Keratinocyte (primary cell): ENCODE measurements around the gene NMT2. TPM values are rescaled to one million over a fixed set of nuclear protein-coding genes. Genes with fewer than 3 reads are reported as not detected.

Source experiments
- DNase-seq: peaks from one replicate; pipeline ENCODE4 v3.0.0-alpha.2; 2011; ENCODE audit warnings: low read depth, missing footprints, low spot score
- FAIRE-seq: peaks from 2 replicates; lab custom pipeline; 2011; peaks lifted over from hg19 to GRCh38; lab: Jason Lieb, UNC
- H2AFZ ChIP-seq: 2 replicates; pipeline ENCODE4 v1.6.0; 2012; ENCODE audit warnings: low read length, control low read depth, inconsistent platforms; ENCODE audit not compliant: control insufficient read depth
- H3K27ac ChIP-seq: 2 replicates; pipeline ENCODE4 v1.5.1; 2011; ENCODE audit warnings: low read length; ENCODE audit not compliant: control insufficient read depth, insufficient read depth
- H3K27me3 ChIP-seq: 3 replicates; pipeline ENCODE4 v1.6.0; 2011; ENCODE audit warnings: low read length; ENCODE audit not compliant: control insufficient read depth, insufficient read depth; ENCODE audit errors: extremely low read depth
- H3K36me3 ChIP-seq, 2 experiments: 2 replicates in 1 of 2; 3 replicates in 1 of 2; pipeline ENCODE4 v1.5.1; 2011; ENCODE audit warnings: low read length in 2 of 2, mild to moderate bottlenecking in 1 of 2; ENCODE audit not compliant: control insufficient read depth in 2 of 2, insufficient read depth in 2 of 2; ENCODE audit errors: extremely low read depth in 1 of 2
- H3K4me1 ChIP-seq: 3 replicates; pipeline ENCODE4 v1.5.1; 2011; ENCODE audit warnings: low read length; ENCODE audit not compliant: control insufficient read depth, insufficient read depth; ENCODE audit errors: extremely low read depth
- H3K4me2 ChIP-seq: 3 replicates; pipeline ENCODE4 v1.6.0; 2011; ENCODE audit warnings: low read depth, low read length; ENCODE audit not compliant: control insufficient read depth, insufficient read depth; ENCODE audit errors: extremely low read depth
- H3K4me3 ChIP-seq, 3 experiments: fragments of 200-600 bp in 1 of 3; sonication (generic) in 1 of 3; 2 replicates in 2 of 3; 3 replicates in 1 of 3; pipeline ENCODE4 v1.5.1; 2011 to 2016; ENCODE audit warnings: low read length in 3 of 3, mild to moderate bottlenecking in 3 of 3, control low read depth in 2 of 3, inconsistent platforms in 1 of 3, low read depth in 1 of 3, mixed read lengths in 1 of 3, mixed run types in 1 of 3, moderate library complexity in 1 of 3; ENCODE audit not compliant: control insufficient read depth in 2 of 3, insufficient read depth in 2 of 3; ENCODE audit errors: extremely low read depth in 1 of 3
- H3K79me2 ChIP-seq: 2 replicates; pipeline ENCODE4 v1.6.0; 2012; ENCODE audit warnings: low read length; ENCODE audit not compliant: control insufficient read depth, insufficient read depth
- H3K9ac ChIP-seq: 3 replicates; pipeline ENCODE4 v1.6.0; 2011; ENCODE audit warnings: low read length; ENCODE audit not compliant: control insufficient read depth, insufficient read depth; ENCODE audit errors: extremely low read depth
- H3K9me1 ChIP-seq: 3 replicates; pipeline ENCODE4 v1.6.0; 2011; ENCODE audit warnings: low read length; ENCODE audit not compliant: control insufficient read depth, insufficient read depth; ENCODE audit errors: extremely low read depth
- H3K9me3 ChIP-seq: 2 replicates; pipeline ENCODE4 v1.5.1; 2012; ENCODE audit warnings: low read depth, low read length; ENCODE audit not compliant: control insufficient read depth
- H4K20me1 ChIP-seq: 3 replicates; pipeline ENCODE4 v1.6.0; 2011; ENCODE audit warnings: low read length; ENCODE audit not compliant: control insufficient read depth, insufficient read depth; ENCODE audit errors: extremely low read depth
- CTCF ChIP-seq, 3 experiments: IDR thresholded peaks in 1 of 3; conservative IDR thresholded peaks in 1 of 3; optimal IDR thresholded peaks in 1 of 3; 2 replicates in 2 of 3; 3 replicates in 1 of 3; pipeline versions ENCODE3 to v1.5.1; 2011; ENCODE audit warnings: low read length in 3 of 3, mild to moderate bottlenecking in 3 of 3, moderate library complexity in 2 of 3, control low read depth in 1 of 3, inconsistent platforms in 1 of 3; ENCODE audit not compliant: insufficient read depth in 2 of 3; ENCODE audit errors: extremely low read depth in 1 of 3
- EZH2 ChIP-seq: IDR thresholded peaks from one replicate; pipeline ENCODE4 v1.6.1; 2012; ENCODE audit warnings: inconsistent platforms, mild to moderate bottlenecking, low read length, moderate library complexity
- dilution Hi-C: fragments of 300-500 bp; cut with MboI; formaldehyde crosslinking; loops from one replicate; pipeline ENCODE4 v1.7.0; 2020; ENCODE audit warnings: low sequenced_read_pairs; ENCODE audit not compliant: extremely low pct_ligation_motif_present
- polyA plus RNA-seq, 5 experiments: library from polyadenylated mRNA; depleted of rRNA in 3 of 5; stranded (reverse) in 3 of 5; stranded (forward) in 1 of 5; unstranded in 1 of 5; fragments of >200 nt; gene quantifications; 1 replicate in 1 of 5; 2 replicates in 3 of 5; 3 replicates in 1 of 5; pipeline versions ENCODE4 v1.2.1 to v1.2.3, GENCODE V29; 2011 to 2012; ENCODE audit warnings: missing spikeins in 2 of 5, low read depth in 1 of 5, low replicate concordance in 1 of 5

The NMT2 gene
- polyA plus RNA-seq, 1 donor (not counting 4 experiments of a cell fraction or from before 2014, with no cell fraction given): 9.9 TPM

- FAIRE-seq: no peak
- peak overlapping the region; percentile 35 for H3K4me2 ChIP-seq
These were observed 44.3 kb downstream of the NMT2 start for GRCh38 chr10:15124190-15124589.

GRCh38 chr10:15123749-15124184 is 44.7 kb downstream of the NMT2 start:
- Histone ChIP-seq H3K9ac (peak overlapping the region; percentile 22), H3K27me3 (no peaks in the 10 kb centered on the region), H3K4me2 (peak overlapping the region; percentile 41), H2AFZ (no peak overlapping the region), H3K9me3 (no peaks in the 10 kb centered on the region), H3K79me2 (no peaks in the 10 kb centered on the region), H3K27ac (peak overlapping the region; percentile 72), H3K4me3 (peak overlapping the region in 1 of 3 experiments; percentile 28), H3K36me3 (peaks cover 9 to 13% of the 10 kb centered on the region in 2 experiments), H4K20me1 (no peaks in the 10 kb centered on the region), H3K4me1 (peaks cover 24% of the 10 kb centered on the region), H3K9me1 (no peaks in the 10 kb centered on the region)
- TF ChIP-seq CTCF (optimal IDR thresholded peaks at IDR 0.05 in 1 of 3, IDR thresholded peaks at IDR 0.05 in 1 of 3, conservative IDR thresholded peaks at IDR 0.05 in 1 of 3; ENCODE audit: extremely low read depth in 1 of 3, insufficient read depth in 2 of 3, low read length in 3 of 3) (no peak), EZH2 (no peak)
- DNase-seq: peak; percentile 60
- peak; percentile 86 for FAIRE-seq
- dilution Hi-C loops: no loop called here

More at GRCh38 chr10:15124190-15124589, 44.3 kb downstream of the NMT2 start:
- Histone ChIP-seq H3K9ac (peak overlapping the region; percentile 22), H3K79me2 (no peaks in the 10 kb centered on the region), H3K4me3 (no peak overlapping the region), H4K20me1 (no peaks in the 10 kb centered on the region), H3K27ac (peak overlapping the region; percentile 72), H3K4me1 (peaks cover 24% of the 10 kb centered on the region), H3K9me3 (no peaks in the 10 kb centered on the region), H3K27me3 (no peaks in the 10 kb centered on the region), H3K9me1 (no peaks in the 10 kb centered on the region), H2AFZ (no peak overlapping the region), H3K36me3 (peaks cover 7 to 9% of the 10 kb centered on the region in 2 experiments)
- no peak for TF ChIP-seq CTCF (optimal IDR thresholded peaks at IDR 0.05 in 1 of 3, IDR thresholded peaks at IDR 0.05 in 1 of 3, conservative IDR thresholded peaks at IDR 0.05 in 1 of 3; ENCODE audit: extremely low read depth in 1 of 3, insufficient read depth in 2 of 3, low read length in 3 of 3)
- no peak for TF ChIP-seq EZH2
- no peak for DNase-seq
- dilution Hi-C loops: no loop called here
